SIG-M5 treated with dmso at 0.1 percent for 504 hours (cell line): Measurements from ENCODE around the gene USP3.

Experiments used
- DNase-seq: peaks from one replicate; lab custom pipeline; 2025; ENCODE audit not compliant: unreplicated experiment; lab: John Stamatoyannopoulos, UW

Gene USP3

DNA sequence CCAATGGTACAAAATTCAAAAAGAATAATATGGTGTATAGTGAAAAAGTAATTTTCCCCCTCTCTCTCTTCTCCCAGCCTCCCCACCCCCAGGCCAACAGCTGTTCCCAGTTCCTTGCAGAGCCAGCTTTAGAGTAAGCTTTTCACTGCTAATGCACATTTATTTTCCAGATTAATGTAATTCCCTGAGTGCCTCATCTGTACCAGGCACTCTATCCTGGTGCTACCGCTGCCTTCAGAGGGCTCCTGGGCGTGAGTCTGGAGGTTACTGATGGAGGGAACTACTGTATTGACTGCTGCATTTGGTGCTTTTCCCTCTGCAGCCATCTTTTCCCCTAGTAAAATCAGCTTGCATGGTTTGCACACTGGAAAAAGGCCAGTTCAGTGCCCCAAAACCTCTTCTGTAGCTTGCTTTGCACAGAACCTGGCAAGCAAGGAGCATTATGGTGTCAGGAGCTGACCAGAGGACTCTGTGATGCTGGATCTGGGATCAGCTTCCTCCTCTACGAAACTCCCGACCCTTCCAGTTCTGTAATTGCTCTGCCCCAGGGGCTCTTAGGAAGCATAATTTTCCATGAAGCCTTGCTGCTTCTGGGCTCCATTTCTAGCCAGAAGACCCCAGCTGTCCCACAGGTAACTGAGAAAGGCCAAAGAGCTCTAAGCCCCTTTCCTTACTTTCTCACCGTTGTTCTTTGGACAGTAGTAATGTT lies 8.5 kb upstream of the USP3 start:
- no peak for DNase-seq

DNA sequence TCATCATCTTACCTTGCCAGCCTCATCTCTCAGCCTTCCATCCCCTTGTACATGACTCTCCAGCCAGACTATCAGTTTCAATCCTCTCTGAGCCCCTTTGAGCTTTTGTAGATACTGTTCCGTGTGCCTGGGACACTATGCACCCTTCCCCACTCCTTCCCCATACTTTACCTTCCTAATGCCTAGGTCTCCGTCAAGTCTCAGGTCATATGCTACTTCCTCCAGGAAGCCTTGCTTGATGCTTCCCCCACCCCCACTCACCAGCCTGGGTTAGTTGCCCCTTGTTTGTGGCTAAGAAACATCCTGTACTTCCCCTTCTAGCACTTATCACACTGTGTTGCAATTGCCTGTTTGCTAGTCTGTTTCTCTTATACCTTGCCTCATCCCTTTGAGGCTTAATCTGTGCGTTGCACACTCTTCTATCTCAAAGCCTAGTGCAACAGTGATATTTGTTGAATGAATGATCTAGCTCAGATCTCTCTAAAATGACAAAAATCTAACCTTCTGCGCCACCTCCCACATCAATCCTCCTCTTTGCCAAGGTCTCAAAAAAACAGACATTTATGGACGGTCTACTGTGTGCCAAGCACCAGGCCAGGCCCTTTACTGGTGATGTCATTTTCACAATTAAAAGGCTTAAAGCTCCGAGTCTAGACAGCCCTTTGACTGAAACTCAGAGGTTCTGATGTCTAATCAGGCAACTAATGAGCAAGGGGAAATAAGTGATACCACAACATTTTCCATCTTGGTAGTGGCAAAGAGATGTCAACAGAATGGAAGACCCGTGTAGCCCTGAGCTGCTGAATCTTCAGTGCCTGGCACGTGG lies 6.5 kb upstream of the USP3 start:
- DNase-seq = peak; percentile 96

DNA sequence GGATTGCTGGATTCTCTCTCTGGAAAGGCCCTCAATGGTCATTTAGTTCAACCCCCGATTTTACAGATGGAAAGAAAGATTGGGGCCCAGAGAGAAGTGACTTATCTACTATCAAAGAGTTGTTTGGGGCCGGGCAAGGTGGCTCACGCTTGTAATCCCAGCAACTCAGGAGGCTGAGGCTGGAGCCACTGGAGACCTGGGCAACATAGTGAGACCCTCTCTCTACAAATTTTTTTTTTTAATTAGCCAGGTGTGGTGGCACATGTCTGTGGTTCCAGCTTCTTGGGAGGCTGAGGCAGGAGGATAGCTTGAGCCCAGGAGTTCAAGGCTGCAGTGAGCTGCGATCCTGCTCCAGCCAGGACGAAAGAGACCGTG lies 5.2 kb upstream of the USP3 start:
- DNase-seq = no peak

DNA sequence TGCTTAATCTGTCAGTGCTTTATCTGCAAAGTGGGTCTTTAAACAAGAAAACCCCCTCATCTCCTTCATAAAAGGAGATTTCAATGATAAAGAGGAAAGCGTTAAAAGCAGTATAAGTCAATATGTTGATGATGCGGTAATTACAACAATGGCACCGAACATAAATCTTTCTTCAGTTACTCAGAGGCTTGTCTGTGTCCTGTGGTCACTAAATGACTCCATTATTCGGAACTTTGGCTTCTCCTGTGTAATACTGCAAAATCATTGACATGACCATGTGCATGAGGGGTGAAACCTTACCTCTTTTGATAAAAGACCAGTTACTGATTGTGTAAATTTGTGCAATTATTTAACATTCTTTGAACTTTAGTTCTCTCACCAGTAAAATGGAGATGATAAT lies 4.8 kb upstream of the USP3 start:
- DNase-seq = no peak

DNA sequence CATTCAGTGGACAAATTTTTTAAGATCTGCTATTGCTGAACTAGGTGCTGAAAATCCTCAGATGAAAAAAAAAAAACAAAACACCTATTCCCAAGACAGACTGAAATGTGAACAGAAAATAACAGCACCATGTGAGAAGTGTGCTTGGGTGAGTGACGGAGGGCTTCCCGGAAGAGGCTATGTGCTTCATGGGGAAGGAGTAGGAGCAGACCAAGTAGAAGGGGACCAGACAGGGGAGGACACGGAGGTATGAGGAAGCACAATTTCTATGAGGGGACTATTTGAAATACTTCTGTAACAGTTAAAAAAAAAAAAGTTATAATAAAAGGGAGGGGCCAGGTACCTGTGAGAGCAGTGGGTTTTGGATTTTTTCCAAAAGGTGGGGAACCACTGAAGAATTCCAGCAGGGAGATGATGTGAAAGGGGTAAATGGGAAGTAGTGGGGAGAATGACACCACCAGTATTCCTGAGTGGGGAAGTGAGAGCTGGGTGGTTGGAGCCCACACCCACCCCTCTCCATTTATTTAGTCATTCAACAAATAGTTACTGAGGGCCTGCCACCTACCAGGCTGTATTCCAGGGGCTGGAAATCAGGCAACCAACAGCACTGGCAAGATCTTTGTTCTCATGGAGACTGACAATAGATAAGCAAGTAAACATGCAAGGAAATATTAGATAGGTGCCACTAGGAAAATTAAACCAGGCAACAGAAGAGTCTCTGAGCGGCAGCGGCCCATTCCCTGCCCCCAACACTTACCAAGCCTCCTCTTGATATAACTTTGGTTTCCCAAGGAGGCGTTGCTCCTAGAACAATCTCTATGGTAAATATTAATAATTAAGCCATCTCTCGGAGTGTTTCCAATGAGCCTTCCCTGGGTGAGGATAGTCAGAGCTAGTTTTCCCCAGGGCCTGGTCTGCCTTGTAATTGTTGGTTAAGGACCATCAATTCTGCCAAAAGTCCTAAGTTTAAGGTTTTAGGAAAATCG lies 3.8 kb upstream of the USP3 start:
- no peak for DNase-seq

DNA sequence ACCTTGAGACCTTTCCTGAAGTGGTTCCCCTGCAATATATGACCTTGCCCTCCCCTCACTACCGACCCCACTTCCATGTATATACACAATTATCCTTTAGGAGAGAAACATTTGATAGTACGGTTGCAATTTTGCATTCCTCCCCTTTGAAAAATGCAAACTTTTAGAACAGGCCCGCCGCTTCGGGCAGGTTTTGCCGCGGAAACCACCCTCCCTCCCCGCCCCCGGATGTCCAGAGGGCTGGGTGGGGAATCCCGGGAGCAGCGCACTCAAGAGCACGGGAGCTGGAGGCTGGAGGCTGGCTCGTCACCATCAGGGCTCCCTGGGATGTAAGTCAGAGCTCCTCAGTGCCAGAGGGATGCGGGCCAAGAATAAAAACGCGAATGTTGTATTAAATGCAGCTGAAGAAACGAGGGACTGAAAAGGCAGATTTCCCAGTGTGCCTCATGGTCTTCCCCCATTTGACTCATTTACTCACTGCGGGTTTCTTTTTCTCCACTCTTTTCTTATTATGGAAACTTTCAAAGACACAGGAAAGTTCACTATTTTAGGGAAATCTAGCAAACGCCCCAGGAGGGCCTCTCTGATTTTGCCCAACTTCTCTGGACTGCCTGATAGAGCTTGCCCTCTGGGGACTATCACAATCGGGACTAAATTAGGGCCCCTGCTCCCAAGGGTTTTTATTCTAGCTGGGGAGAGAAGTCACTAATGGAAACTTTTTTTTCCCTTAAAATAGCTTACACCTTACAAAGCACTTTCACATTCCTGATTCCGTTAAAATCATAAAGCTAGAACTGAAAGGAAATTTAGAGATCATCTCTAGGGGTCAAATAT lies 2.9 kb upstream of the USP3 start:
- DNase-seq = no peak

DNA sequence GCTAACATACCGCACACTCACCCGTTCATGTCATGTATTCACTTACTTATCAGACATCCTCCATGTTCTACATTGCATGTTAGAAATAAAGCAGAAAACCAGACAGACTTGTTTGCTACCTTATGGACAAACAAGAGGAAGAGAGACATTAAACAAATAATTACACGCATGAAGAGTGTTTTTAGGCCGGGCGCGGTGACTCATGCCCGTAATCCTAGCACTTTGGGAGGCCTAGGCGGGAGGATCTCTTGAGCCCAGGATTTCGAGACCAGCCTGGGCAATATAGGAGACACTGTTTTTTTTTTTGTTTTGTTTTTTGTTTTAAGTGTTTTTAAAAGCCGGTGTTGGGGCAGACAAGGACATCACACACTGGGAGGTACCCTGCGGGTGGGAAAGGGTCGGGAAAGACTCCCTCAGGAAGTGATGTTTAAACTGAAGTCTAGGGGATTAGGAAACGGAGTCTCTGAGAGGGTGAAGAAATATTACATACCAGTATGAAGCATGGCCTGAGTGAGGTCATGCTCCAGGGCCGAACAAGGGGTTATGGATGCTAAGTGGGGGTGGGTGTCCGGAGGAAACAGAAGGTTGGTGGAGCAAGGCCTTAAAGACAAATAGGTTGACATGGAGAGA lies 2.1 kb upstream of the USP3 start:
- DNase-seq = peak; percentile 30

DNA sequence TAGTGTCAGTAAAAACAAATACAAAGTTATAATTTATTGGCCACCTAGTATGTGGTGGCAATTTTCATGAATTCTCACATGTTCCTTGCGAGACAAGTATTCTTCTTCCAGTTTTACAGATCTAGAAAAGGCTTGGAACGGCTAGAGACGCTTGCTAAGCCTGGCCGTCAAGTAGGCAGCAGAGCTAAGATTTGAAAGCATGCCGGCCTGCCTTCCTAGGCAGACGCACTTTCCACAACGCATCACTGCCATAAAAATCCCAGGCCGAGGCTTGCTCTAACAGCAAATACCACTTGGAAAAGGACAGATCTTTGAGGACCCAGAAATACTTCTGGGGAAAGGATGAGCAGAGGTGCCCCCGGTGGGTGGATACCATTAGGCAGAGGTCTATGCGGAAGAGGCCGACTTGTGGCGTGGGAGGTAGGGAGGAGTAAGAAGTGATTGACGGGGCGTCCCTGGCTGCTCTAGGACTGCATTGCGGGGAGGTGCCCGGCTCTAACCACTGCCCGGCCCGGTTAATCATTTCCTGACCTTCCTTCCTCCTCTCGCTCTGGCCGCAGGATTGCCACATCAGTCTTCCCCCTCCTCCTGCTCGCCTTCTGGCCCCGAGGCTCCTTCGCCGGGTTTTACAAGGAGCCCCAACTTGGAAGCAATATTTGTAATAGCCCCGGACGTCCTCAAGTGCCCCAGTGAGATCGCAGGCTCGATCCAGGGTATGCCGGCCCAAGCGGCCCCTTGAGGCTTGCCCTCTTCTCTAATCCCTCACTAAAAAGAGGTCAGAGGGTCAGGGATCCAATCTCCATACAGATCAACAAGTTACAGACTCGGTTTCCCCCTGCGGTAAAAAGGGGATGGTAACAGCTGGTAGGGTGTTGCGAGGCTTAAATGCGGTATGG lies 1.3 kb upstream of the USP3 start:
- DNase-seq = peak; percentile 97

DNA sequence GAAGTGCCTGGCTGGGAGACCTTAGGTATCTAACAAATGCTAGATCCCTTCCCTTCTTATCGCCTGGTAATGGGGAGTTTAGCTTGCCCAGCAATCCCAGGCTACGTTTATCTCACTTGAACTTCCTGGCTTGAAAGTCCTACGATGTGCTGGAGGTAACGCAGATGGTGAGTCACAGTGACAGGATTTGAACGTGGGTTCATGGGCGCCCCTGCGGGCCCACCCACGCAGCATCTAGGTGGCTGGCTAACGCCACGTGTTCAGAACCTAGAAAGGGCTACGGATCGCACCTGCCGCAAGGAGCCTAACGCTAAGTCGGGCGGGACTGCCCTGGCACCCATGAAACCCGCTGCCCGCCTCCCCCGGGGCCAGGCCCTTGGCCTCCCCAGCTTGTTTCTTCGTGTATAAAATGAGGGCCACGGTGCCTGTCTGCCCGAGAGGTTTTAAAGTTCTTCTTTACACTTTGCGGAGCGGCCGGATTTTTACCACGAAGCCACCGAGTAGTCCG lies 600 bp upstream of the USP3 start:
- peak; percentile 66 for DNase-seq

DNA sequence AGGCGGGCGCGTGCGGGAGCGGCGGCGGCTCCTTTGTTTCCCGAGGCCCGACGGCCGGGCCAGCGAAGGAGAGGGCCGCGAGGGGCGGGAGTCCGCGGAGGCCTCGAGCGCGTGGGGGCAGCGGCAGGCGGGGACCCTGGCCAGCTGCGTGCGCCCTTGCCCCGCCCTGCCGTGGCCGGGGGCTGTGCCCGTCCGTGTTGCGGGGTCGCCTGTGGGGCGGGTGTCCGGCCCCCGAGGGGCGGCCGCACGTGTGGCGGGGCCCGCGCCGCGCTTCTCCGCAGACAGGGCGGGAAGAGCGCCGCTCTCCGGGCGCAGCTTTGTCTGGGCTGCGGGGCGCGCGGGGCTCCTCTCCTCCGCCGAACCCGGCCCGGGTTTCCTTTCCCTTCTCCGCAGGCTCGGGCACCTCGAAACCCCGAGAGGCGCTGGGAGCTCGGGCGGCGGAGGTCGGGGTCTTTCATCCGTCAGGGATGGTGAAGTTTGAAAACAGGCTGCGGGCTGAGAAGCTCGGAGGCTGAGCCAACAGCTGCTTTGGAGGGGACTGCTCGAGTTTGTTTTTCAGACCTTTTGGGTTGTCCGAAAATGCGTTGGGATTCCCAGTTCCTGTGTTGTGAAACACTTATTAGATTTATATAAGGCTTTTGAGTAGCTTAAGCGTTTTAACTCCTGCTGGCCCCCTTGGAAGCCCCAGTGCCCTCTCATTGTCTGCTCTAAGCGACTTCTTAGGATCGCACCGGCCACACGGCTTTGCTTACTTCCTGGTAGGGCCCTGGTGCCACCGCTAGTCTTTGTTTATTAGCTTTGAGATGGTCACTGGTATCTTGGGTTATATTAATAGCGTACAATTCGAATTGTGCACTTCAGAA lies 817 bp downstream of the USP3 start:
- DNase-seq = peak; percentile 78

DNA sequence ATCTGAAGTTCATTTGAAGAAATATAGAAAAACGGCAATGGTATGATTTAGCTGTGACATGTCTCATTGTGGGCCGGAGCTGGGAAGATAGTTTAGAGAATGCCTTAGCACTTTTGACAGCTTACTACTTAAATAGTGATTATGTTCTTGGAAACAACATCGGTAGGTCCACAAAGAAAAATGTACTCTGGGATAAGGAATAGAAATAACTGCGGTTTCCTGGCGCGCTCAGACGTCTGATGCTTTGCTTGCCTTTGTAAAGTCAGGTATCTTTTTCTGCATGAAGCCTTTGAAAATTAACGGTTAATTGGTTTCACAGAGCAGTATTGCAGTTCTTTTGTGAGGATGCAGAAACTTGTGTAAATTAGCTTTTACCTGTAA lies 1.4 kb downstream of the USP3 start:
- no peak for DNase-seq

DNA sequence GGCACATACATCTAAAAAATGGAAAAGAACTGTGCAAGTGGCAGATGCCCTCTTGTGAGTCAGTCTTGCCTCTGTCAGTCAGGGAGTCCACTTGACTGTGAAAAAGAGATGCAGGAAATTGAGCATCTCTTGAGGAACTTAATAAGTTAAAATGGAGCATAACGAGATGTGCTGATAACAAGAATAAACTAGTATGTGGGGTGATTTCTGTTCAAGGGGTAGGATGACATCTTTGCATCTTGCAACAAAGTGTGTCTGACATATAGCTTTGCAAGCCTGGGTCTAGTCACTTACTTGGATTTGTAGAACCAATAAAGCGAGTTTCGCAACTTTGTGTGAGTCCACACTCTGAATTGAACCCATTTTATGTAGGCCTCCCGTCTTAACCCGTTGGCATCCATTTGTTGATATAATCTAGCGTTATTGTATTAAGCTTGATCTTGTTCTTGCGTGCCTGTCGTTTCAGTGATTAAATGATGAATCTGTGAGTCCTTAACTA lies 2.2 kb downstream of the USP3 start:
- peak; percentile 57 for DNase-seq

DNA sequence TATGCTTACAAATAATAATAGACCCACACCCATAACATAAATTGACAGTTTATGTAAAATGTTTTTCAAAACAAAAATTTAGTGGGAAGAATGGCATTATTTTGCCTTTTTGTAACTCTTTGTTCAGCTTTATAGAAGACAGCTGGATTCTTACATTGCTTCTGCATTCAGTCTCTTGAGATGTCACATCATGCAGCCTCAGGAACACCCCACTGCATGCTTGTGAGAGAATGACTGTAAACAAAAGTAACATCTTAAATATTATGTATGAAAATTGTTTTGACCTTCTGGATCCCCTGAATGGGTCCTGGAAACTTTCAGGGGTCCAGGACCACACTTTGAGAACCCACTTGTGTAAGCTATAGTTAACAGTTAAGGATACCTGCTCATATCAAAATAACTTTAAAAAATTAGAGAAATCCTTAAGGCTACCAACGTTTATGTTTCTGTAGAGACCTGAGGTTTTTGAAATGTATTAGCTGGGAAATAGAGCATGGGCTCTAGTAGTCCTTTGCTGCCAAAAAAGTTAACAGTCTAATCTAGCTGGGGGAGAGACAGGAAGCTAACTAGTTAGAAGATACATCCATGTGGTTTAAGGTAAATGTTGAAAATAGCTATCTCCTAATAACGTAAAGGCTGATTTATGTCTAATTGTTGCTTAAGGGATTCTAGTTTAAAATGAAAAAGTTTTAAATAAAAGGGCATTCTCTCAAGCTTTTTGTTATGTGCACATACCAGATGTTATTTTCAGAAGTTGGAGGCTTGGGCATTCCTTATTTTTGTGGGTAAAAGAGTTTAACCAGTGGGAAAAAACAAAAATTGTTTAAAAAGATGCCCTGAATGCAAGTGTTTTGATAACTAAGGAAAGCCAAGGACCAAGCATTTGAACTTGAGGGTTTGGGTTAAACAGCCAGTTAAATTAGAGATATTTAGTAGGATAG lies 3.8 kb downstream of the USP3 start:
- no peak for DNase-seq

DNA sequence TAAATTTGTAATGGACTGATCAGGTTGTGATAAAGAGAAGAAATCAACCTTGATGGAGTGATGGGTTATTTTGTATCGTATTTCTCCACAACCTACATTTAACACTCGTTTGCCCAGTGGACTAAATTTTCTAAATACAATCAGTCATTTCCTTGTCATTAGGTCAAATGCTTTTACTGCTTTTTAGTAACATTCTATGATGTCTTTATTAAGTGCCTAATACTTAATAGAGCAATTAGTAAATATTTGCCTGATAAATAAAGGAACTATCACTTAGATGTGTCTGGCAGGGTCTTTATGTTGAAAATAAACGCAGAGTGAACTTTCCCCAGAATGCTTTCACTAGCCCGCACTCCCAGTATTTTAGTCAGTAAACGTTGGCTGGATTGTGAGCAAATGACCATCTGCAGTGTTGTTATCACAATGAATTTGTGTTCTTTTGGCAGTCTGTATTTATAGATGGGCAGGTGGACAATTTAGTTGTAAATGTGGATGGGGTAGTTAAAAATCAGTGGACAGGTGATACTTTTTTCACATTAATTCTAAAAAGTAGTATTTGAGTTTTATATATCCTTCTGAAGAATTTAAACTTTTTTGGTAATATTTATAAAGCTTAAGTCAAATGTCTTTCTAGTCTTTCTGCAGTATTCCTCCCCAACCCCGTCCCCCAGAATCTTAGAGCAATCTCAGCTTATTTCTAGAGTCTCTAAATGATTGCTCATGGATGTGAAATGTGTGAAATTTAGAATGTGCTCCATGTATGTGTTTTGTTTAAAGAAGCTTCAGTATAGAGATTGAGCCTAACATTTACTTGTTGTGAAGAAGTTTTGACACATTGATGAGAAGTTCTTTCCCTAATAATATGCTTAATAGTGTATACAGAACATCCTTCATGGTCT lies 4.9 kb downstream of the USP3 start:
- DNase-seq = no peak
